HCT116 (cell line): ENCODE results near the gene GCNT2.

Experiments
- CTCF ChIP-seq, 3 experiments: fragments of 200-600 bp in 1 of 3; sonication (generic) in 1 of 3; IDR thresholded peaks in 2 of 3; conservative IDR thresholded peaks in 1 of 3; 2 replicates each; pipeline ENCODE4 v1.5.1; 2012 to 2017; ENCODE audit warnings: low read depth in 2 of 3, low read length in 2 of 3, antibody characterized with exemption in 1 of 3, borderline replicate concordance in 1 of 3, control low read depth in 1 of 3, mild to moderate bottlenecking in 1 of 3, mixed read lengths in 1 of 3, mixed run types in 1 of 3, moderate library complexity in 1 of 3; ENCODE audit not compliant: insufficient read depth in 1 of 3
- EZH2 ChIP-seq: fragments of 200-600 bp; sonication (generic); IDR thresholded peaks from 2 replicates; pipeline ENCODE4 v1.6.1; 2017; ENCODE audit warnings: antibody characterized with exemption, mixed run types
- JUND ChIP-seq: IDR thresholded peaks from 2 replicates; pipeline ENCODE4 v1.6.1; 2012
- POLR2A ChIP-seq: IDR thresholded peaks from 2 replicates; pipeline ENCODE4 v1.7.0; 2011; ENCODE audit warnings: borderline replicate concordance; ENCODE audit not compliant: insufficient read depth, insufficient read length; ENCODE audit errors: extremely low read depth
- POLR2AphosphoS5 ChIP-seq: IDR thresholded peaks from 2 replicates; pipeline ENCODE4 v1.6.1; 2011; ENCODE audit warnings: mild to moderate bottlenecking, low read depth, low read length, moderate library complexity
- RAD21 ChIP-seq: IDR thresholded peaks from 2 replicates; pipeline ENCODE4 v1.6.1; 2012; ENCODE audit warnings: low read depth, mild to moderate bottlenecking
- SIN3A ChIP-seq: IDR thresholded peaks from 2 replicates; pipeline ENCODE4 v1.6.1; 2012; ENCODE audit warnings: low read depth
- TCF7L2 ChIP-seq: IDR thresholded peaks from 2 replicates; pipeline ENCODE4 v1.7.0; 2011; ENCODE audit warnings: borderline replicate concordance, inconsistent platforms; ENCODE audit not compliant: insufficient read depth, insufficient read length; ENCODE audit errors: extremely low read depth
- YY1 ChIP-seq: IDR thresholded peaks from 2 replicates; pipeline ENCODE4 v1.6.1; 2011; ENCODE audit warnings: low read length, low read depth, moderate library complexity, mild to moderate bottlenecking; ENCODE audit not compliant: insufficient replicate concordance; ENCODE audit errors: extremely low read depth

- TF ChIP-seq SIN3A (no peak), CTCF (IDR thresholded peaks at IDR 0.05 in 2 of 3, conservative IDR thresholded peaks at IDR 0.05 in 1 of 3; ENCODE audit: borderline replicate concordance in 1 of 3, insufficient read depth in 1 of 3, low read depth in 2 of 3, low read length in 2 of 3) (no peak), JUND (no peak), POLR2A (no peak), RAD21 (no peak), POLR2AphosphoS5 (no peak), EZH2 (no peak), TCF7L2 (no peak), YY1 (no peak)
Measured at GRCh38 chr6:10627800-10628199, 106.6 kb downstream of the GCNT2 start.
